SK-N-SH treated with all-trans-retinoic acid at 6 μM for 48 hours (cell line): ENCODE data around the gene FGGY.

Experiments used
- ARNTL ChIP-seq: fragments of 450-650 bp; formaldehyde crosslinking; IDR thresholded peaks from 2 replicates; pipeline ENCODE4 v1.5.0; 2020; ENCODE audit warnings: low read depth, mild to moderate bottlenecking, moderate library complexity, borderline replicate concordance
- ZFP3 ChIP-seq: fragments of 250-450 bp; sonication (Bioruptor Pico); IDR thresholded peaks from 2 replicates; pipeline ENCODE4 v1.5.0; 2020; ENCODE audit warnings: mild to moderate bottlenecking, moderate library complexity
- ZFP30 ChIP-seq: fragments of 450-650 bp; formaldehyde crosslinking; IDR thresholded peaks from 2 replicates; pipeline ENCODE4 v1.5.0; 2022; ENCODE audit warnings: mild to moderate bottlenecking, moderate library complexity

DNA sequence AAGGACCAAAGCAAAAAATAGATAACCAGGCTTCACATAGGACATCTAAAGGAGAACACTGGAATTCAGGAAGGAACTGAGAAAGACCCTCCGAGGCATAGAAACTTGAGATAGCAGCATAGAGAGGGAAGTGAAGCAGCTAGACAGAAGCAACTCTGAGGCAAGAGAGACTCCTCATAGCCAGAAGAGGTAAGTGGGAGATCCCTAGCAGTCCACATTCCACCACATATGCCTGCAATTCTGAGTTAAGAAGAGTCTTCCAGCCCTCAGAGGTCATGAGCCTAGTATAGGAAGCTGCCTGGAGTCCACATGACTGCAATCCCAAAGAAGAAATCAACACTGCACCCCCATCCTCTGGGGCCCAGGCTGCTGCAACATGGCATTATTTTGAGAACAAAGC is 13.9 kb upstream of the FGGY start:
- TF ChIP-seq ZFP30 (no peak), ZFP3 (CRISPR knock-in tag) (no peak), ARNTL (no peak)
